ENCODE measurements around the gene CTSG. TPM values are rescaled to one million over a fixed set of nuclear protein-coding genes. Genes with fewer than 3 reads are reported as not detected.

CTSG gene
- total and polyA plus RNA-seq, 10 of the 15 experiments (the other 5 are each of a cell fraction or from before 2014, with no cell fraction given): not detected

- H2AFZ ChIP-seq (ENCODE audit: control insufficient read depth, low read depth, low read length): no peak overlapping the region
- ATAC-seq (peak; percentile 43; the same call in 2 of the 3 replicates), DNase-seq (ENCODE audit: low read depth, low spot score) (no peak)
These were observed 40.3 kb downstream of the CTSG start for GRCh38 chr14:24535737-24536136.

GRCh38 chr14:24534286-24534685 is 41.8 kb downstream of the CTSG start:
- H3K9ac ChIP-seq (ENCODE audit: control insufficient read depth, insufficient read depth, low read length): no peak overlapping the region
- no peaks in the 10 kb centered on the region for H3K36me3 ChIP-seq (ENCODE audit: control insufficient read depth in 2 of 2, insufficient read depth in 2 of 2, low read length in 1 of 2)
- SMC1A ChIA-PET (ENCODE audit: uncharacterized antibody, unreplicated experiment): no interaction called here
- H4K20me1 ChIP-seq (ENCODE audit: control insufficient read depth, insufficient read depth): no peaks in the 10 kb centered on the region
- no peaks in the 10 kb centered on the region for H3K27me3 ChIP-seq (replicated peaks in 1 of 2; ENCODE audit: control insufficient read depth in 2 of 2, insufficient read depth in 2 of 2, low read length in 1 of 2)
- no peak overlapping the region for H3K27ac ChIP-seq (ENCODE audit: control insufficient read depth, insufficient read depth)
- no TSS peak for BruUV-seq (replicated peaks)
- no peak overlapping the region for H3K4me3 ChIP-seq
- POLR2A ChIA-PET: no interaction called here
- no peaks in the 10 kb centered on the region for H3K4me1 ChIP-seq (ENCODE audit: control insufficient read depth, insufficient read depth, low read length)
- CTCF ChIA-PET: interaction anchor here (0.7 to 1.5 kb wide), 3 partner anchors 53 to 147 kb away, joined by 3 to 4 read pairs (median 3); no protein-coding TSS in a partner anchor
- H2AFZ ChIP-seq (ENCODE audit: control insufficient read depth, low read depth, low read length): no peak overlapping the region
- intact Hi-C loops (cut with micrococcal nuclease; ENCODE audit: unreplicated experiment) (no loop called here), in situ Hi-C loops (cut with MboI) (no loop called here)
- H3K9me3 ChIP-seq (replicated peaks; ENCODE audit: control insufficient read depth, insufficient read depth, low read length): no peaks in the 10 kb centered on the region; the same call in 2 of the 3 replicates
- no peak for ATAC-seq
- no peak overlapping the region for H3K4me2 ChIP-seq (ENCODE audit: control insufficient read depth, insufficient read depth)
- no peaks in the 10 kb centered on the region for H3K79me2 ChIP-seq (ENCODE audit: control insufficient read depth, insufficient read depth, low read length)
- no peak for FAIRE-seq
- DNase-seq (ENCODE audit: low read depth, low spot score): no peak
- WGBS (ENCODE audit: insufficient coverage, insufficient replicate concordance, low lambda C conversion rate, missing lambda C conversion rate): 27% methylated on average over 3 of the region's 3 CpGs
- RAD21 ChIA-PET (ENCODE audit: unreplicated experiment): no interaction called here
- TF ChIP-seq SMAD1 (IDR thresholded peaks at IDR 0.05; ENCODE audit: low read depth, partially characterized antibody) (no peak), CBX3 (IDR thresholded peaks at IDR 0.05; ENCODE audit: borderline replicate concordance, low read depth) (no peak), BCLAF1 (IDR thresholded peaks at IDR 0.05) (no peak), MLLT1 (IDR thresholded peaks at IDR 0.05) (no peak), MYB (IDR thresholded peaks at IDR 0.05; ENCODE audit: borderline replicate concordance, low read depth, low read length) (no peak), SPI1 (IDR thresholded peaks at IDR 0.05; ENCODE audit: borderline replicate concordance, insufficient read depth, low read depth, low read length) (no peak)

More at GRCh38 chr14:24535737-24536136, 40.3 kb downstream of the CTSG start:
- no peaks in the 10 kb centered on the region for H3K27me3 ChIP-seq (replicated peaks in 1 of 2; ENCODE audit: control insufficient read depth in 2 of 2, insufficient read depth in 2 of 2, low read length in 1 of 2)
- H3K27ac ChIP-seq (ENCODE audit: control insufficient read depth, insufficient read depth): no peak overlapping the region
- no peaks in the 10 kb centered on the region for H3K4me1 ChIP-seq (ENCODE audit: control insufficient read depth, insufficient read depth, low read length)
- H4K20me1 ChIP-seq (ENCODE audit: control insufficient read depth, insufficient read depth): no peaks in the 10 kb centered on the region
- no peaks in the 10 kb centered on the region for H3K79me2 ChIP-seq (ENCODE audit: control insufficient read depth, insufficient read depth, low read length)
- H3K9me3 ChIP-seq (replicated peaks; ENCODE audit: control insufficient read depth, insufficient read depth, low read length): no peaks in the 10 kb centered on the region; the same call in 1 of the 3 replicates
- H3K4me2 ChIP-seq (ENCODE audit: control insufficient read depth, insufficient read depth): no peak overlapping the region
- in situ Hi-C loops (cut with MboI): no loop called here
- 0% methylated on average over 1 of the region's 1 CpG for WGBS (ENCODE audit: insufficient coverage, insufficient replicate concordance, low lambda C conversion rate, missing lambda C conversion rate)
- H3K9ac ChIP-seq (ENCODE audit: control insufficient read depth, insufficient read depth, low read length): no peak overlapping the region
- H3K4me3 ChIP-seq: no peak overlapping the region
- intact Hi-C loops (cut with micrococcal nuclease; ENCODE audit: unreplicated experiment): no loop called here
- CTCF ChIA-PET: no interaction called here
- RAD21 ChIA-PET (ENCODE audit: unreplicated experiment): no interaction called here
- POLR2A ChIA-PET: interaction anchor here (1.3 kb wide), 1 partner anchor 78 kb away, joined by 3 read pairs; no protein-coding TSS in a partner anchor
- H3K36me3 ChIP-seq (ENCODE audit: control insufficient read depth in 2 of 2, insufficient read depth in 2 of 2, low read length in 1 of 2): no peaks in the 10 kb centered on the region
- FAIRE-seq: peak; percentile 31
- no peak for TF ChIP-seq PKNOX1 (IDR thresholded peaks at IDR 0.05)
- no peak for TF ChIP-seq SMARCA5 (IDR thresholded peaks at IDR 0.05)
- no peak for TF ChIP-seq MEF2B (IDR thresholded peaks at IDR 0.05; ENCODE audit: partially characterized antibody, poor library complexity, severe bottlenecking)
- TF ChIP-seq RB1 (IDR thresholded peaks at IDR 0.05; ENCODE audit: borderline replicate concordance): no peak
- no peak for TF ChIP-seq ZNF274 (IDR thresholded peaks at IDR 0.05; ENCODE audit: insufficient read depth, insufficient read length)
- peak; percentile 39 for TF ChIP-seq RUNX3 (IDR thresholded peaks at IDR 0.05; ENCODE audit: low read length)
- no peak for TF ChIP-seq IKZF2 (IDR thresholded peaks at IDR 0.05)
- 0 out of 2 replicates have a peak, but pooled peaks have one; percentile 24 for TF ChIP-seq RAD51 (IDR thresholded peaks at IDR 0.05)
- TF ChIP-seq CEBPB (IDR thresholded peaks at IDR 0.05; ENCODE audit: borderline replicate concordance in 1 of 2, low read depth in 2 of 2, low read length in 2 of 2): no peak
- TF ChIP-seq HCFC1 (IDR thresholded peaks at IDR 0.05; ENCODE audit: low read length): no peak
- BruUV-seq (replicated peaks): no TSS peak
- SMC1A ChIA-PET (ENCODE audit: uncharacterized antibody, unreplicated experiment): no interaction called here
